ENCODE measurements around the gene CFAP119. TPM values are rescaled to one million over a fixed set of nuclear protein-coding genes. Genes with fewer than 3 reads are reported as not detected.

The CFAP119 gene
- total RNA-seq, 2 donors from 2014 or later, result 6.9 to 12.6 TPM

DNA sequence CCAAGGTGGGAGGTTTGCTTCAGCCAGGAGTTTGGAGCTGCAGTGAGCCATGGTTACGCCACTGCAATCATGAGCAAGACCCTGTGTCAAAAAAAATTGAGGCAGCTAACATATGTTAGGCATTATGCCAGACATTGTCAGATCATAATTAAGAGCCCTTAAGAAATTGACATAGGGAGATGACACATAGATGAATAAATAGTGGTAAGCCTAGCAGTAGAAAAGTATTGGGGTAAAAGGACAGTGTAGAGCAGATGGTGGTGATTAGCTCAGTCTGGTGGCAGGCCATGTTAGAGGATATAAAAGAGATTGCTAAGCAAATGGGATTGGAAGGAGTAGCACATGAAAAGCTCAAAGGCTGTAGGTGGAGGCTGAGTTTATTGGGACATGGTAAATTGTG lies 40.3 kb downstream of the CFAP119 start:
- no peaks in the 10 kb centered on the region for H3K4me1 ChIP-seq (ENCODE audit: control insufficient read depth, insufficient read depth, low read length)
- H3K36me3 ChIP-seq (ENCODE audit: control insufficient read depth, insufficient read depth, low read length), result peaks cover 94% of the 10 kb centered on the region
- H3K4me1 Mint-ChIP-seq, result no peaks in the 10 kb centered on the region
- no peak overlapping the region for H3K4me3 Mint-ChIP-seq
- no peaks in the 10 kb centered on the region for H3K27me3 ChIP-seq (ENCODE audit: control insufficient read depth, insufficient read depth, low read length, poor library complexity, severe bottlenecking)
- no peak overlapping the region for H3K27ac ChIP-seq (ENCODE audit: low read depth, low read length)
- H3K27me3 Mint-ChIP-seq (ENCODE audit: insufficient read depth), result no peaks in the 10 kb centered on the region
- H3K27ac Mint-ChIP-seq, result no peak overlapping the region
- peaks cover 87% of the 10 kb centered on the region for H3K36me3 Mint-ChIP-seq (ENCODE audit: low read depth)
- H3K9me3 ChIP-seq (ENCODE audit: control insufficient read depth, low read length), result no peaks in the 10 kb centered on the region
- H3K9me3 Mint-ChIP-seq, result no peaks in the 10 kb centered on the region
- WGBS, 2 experiments (ENCODE audit: insufficient coverage in 1 of 2, insufficient read length in 1 of 2), result 93 to 100% methylated on average over 1 of the region's 1 CpG
- no peak overlapping the region for H3K9ac ChIP-seq (ENCODE audit: extremely low read depth, low read length, poor library complexity, severe bottlenecking)
- TF ChIP-seq, protein P1, sequence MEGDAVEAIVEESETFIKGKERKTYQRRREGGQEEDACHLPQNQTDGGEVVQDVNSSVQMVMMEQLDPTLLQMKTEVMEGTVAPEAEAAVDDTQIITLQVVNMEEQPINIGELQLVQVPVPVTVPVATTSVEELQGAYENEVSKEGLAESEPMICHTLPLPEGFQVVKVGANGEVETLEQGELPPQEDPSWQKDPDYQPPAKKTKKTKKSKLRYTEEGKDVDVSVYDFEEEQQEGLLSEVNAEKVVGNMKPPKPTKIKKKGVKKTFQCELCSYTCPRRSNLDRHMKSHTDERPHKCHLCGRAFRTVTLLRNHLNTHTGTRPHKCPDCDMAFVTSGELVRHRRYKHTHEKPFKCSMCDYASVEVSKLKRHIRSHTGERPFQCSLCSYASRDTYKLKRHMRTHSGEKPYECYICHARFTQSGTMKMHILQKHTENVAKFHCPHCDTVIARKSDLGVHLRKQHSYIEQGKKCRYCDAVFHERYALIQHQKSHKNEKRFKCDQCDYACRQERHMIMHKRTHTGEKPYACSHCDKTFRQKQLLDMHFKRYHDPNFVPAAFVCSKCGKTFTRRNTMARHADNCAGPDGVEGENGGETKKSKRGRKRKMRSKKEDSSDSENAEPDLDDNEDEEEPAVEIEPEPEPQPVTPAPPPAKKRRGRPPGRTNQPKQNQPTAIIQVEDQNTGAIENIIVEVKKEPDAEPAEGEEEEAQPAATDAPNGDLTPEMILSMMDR (conservative IDR thresholded peaks at IDR 0.05), result no peak
- no peak for DNase-seq
- H3K4me3 ChIP-seq (ENCODE audit: low read length), result no peak overlapping the region

DNA sequence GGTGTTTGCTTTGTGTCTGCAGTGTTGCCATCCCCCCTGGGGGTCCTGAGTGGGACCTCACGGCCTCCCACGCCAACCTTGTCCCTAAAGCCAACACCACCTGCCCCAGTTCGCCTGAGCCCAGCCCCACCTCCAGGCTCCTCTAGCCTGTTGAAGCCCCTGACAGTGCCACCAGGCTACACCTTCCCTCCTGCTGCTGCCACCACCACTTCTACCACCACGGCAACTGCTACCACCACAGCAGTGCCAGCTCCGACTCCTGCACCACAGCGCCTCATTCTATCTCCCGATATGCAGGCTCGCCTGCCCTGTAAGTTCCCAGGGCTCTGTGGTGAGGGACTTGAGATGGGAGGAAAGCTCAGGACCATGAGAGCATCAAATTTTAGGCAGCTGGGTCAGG lies 40.7 kb downstream of the CFAP119 start:
- no peak overlapping the region for H3K4me3 Mint-ChIP-seq
- Histone ChIP-seq H3K9me3 (ENCODE audit: control insufficient read depth, low read length) (no peaks in the 10 kb centered on the region), H3K4me3 (ENCODE audit: low read length) (no peak overlapping the region), H3K4me1 (ENCODE audit: control insufficient read depth, insufficient read depth, low read length) (no peaks in the 10 kb centered on the region), H3K27me3 (ENCODE audit: control insufficient read depth, insufficient read depth, low read length, poor library complexity, severe bottlenecking) (no peaks in the 10 kb centered on the region), H3K9ac (ENCODE audit: extremely low read depth, low read length, poor library complexity, severe bottlenecking) (no peak overlapping the region), H3K36me3 (ENCODE audit: control insufficient read depth, insufficient read depth, low read length) (peaks cover 95% of the 10 kb centered on the region), H3K27ac (ENCODE audit: low read depth, low read length) (no peak overlapping the region)
- TF ChIP-seq, protein P1 (conservative IDR thresholded peaks at IDR 0.05), result no peak
- H3K27me3 Mint-ChIP-seq (ENCODE audit: insufficient read depth), result no peaks in the 10 kb centered on the region
- H3K4me1 Mint-ChIP-seq, result no peaks in the 10 kb centered on the region
- no peak for DNase-seq
- peaks cover 89% of the 10 kb centered on the region for H3K36me3 Mint-ChIP-seq (ENCODE audit: low read depth)
- H3K27ac Mint-ChIP-seq, result no peak overlapping the region
- H3K9me3 Mint-ChIP-seq, result no peaks in the 10 kb centered on the region
- 98% methylated on average over 8 of the region's 8 CpGs; no CpG with 5 or more reads in 1 of the 2 experiments for WGBS, 2 experiments (ENCODE audit: insufficient coverage in 1 of 2, insufficient read length in 1 of 2)

DNA sequence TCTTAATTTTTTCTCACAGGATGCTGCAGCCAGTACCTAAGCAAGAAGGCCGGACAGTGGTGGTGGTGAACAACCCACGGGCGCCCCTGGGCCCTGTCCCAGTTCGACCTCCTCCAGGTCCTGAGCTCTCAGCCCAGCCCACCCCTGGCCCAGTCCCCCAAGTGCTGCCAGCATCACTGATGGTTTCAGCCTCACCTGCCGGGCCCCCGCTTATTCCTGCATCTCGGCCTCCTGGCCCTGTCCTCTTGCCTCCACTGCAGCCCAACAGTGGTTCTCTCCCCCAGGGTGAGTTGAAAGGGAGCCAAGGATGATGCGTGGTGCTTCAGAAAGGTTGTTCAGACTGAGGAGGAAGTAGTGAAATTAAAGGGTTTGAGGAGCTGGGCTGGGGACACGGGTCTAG lies 41.2 kb downstream of the CFAP119 start:
- no peak overlapping the region for H3K9ac ChIP-seq (ENCODE audit: extremely low read depth, low read length, poor library complexity, severe bottlenecking)
- Mint-ChIP-seq H3K9me3 (no peaks in the 10 kb centered on the region), H3K4me3 (no peak overlapping the region), H3K4me1 (no peaks in the 10 kb centered on the region), H3K27me3 (ENCODE audit: insufficient read depth) (no peaks in the 10 kb centered on the region), H3K36me3 (ENCODE audit: low read depth) (peaks cover 89% of the 10 kb centered on the region), H3K27ac (no peak overlapping the region)
- no peaks in the 10 kb centered on the region for H3K9me3 ChIP-seq (ENCODE audit: control insufficient read depth, low read length)
- TF ChIP-seq, protein P1 (conservative IDR thresholded peaks at IDR 0.05), result no peak
- no peak overlapping the region for H3K27ac ChIP-seq (ENCODE audit: low read depth, low read length)
- no peak for DNase-seq
- no peaks in the 10 kb centered on the region for H3K4me1 ChIP-seq (ENCODE audit: control insufficient read depth, insufficient read depth, low read length)
- WGBS, 2 experiments (ENCODE audit: insufficient coverage in 1 of 2, insufficient read length in 1 of 2), result 91 to 100% methylated on average over 4 to 8 of the region's 9 CpGs
- H3K27me3 ChIP-seq (ENCODE audit: control insufficient read depth, insufficient read depth, low read length, poor library complexity, severe bottlenecking), result no peaks in the 10 kb centered on the region
- H3K4me3 ChIP-seq (ENCODE audit: low read length), result no peak overlapping the region
- H3K36me3 ChIP-seq (ENCODE audit: control insufficient read depth, insufficient read depth, low read length), result peaks cover 95% of the 10 kb centered on the region

All from endodermal cell (in vitro differentiated cells).